NOMO-1 treated with DMSO at 0.1 percent for 48 hours (cell line): ENCODE data around the gene PXMP2.
"Not testable (repeated sequence)": the region's sequence is repeated elsewhere in the genome, so short reads cannot be mapped to it uniquely, and the experiment has no call there.

Source experiments
- DNase-seq: peaks from one replicate; lab custom pipeline; 2025; ENCODE audit not compliant: unreplicated experiment; lab: John Stamatoyannopoulos, UW

Gene PXMP2

DNA sequence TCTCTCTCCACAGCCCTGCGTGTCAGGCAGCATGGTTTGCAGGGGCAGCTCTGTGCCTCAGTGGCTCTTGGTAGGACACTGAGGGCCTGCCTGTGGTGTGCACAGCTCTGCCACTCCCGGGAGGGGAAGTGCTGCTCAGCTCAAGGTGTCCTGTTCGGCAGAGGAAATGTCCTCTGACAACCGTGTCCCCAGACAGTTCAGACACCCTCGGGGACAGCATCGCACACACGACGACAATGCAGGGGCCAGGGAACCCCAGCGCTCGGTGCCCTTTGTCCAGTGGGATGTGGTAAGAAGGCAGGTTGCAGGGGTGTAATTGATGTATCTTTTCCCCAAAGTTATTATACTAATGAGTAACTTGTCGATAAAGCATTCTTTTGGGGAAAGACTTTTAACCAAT is 60.0 kb downstream of the PXMP2 start:
- DNase-seq = no peak

GRCh38 chr12:132747896-132748295 is 60.5 kb downstream of the PXMP2 start:
- DNase-seq = no peak

- DNase-seq = no peak
These were observed 60.9 kb downstream of the PXMP2 start for GRCh38 chr12:132748319-132748718.

DNA sequence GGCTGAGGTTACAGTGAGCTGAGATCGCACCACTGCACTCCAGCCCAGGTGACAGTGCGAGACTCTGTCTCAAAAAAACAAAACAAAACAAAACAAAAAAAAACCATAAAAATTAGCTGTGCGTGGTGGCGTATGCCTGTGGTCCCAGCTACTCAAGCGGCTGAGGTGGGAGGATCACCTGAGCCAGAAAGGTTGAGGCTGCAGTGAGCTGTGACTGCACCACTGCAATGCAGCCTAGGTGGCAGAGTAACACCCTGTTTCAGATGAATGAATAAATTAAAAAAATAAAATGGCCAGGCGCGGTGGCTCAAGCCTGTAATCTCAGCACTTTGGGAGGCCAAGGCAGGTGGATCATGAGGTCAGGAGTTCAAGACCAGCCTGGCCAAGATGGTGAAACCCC is 66.3 kb downstream of the PXMP2 start:
- not testable (repeated sequence) for DNase-seq

DNA sequence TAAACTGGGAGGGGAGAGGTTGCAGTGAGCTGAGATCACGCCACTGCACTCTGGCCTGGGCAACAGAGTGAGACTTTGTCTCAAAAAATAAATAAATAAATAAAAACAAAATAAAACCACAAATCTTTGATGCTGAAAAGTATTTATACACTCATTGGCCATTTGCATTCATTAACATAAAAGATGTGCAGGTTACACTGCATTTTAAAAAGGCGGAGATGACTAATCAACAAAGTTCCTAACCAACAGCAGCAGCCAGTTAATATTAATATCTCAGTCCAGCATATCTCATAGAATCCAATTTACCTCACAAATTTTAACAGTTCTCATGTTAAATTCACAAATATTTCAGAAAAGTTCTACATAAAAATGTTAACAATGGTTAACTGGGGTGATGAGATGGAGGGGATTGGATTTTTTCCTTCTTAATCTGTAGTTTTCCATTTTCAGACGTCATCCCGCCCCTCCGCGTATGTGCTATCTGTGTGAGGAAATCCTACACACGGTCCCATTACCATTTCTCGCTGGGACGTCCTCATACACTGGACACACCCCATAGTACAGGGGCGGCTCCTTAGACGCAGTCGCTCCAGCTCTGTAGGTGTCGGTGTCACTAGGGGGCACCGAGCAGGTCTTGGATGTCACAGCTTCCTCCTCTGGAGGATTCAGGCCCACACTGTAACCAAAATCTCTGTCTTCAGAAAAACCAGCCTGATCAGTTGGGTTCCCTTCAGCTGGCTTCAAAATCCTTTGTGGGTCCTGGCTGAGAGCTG is 67.0 kb downstream of the PXMP2 start:
- DNase-seq = no peak
